Astrocyte of the cerebellum (primary cell): Measurements from ENCODE around the gene RFT1.

Source experiments
- DNase-seq: peaks from one replicate; pipeline ENCODE4 v3.0.0-alpha.2; 2011; ENCODE audit warnings: low read depth
- H3K4me3 ChIP-seq: 2 replicates; pipeline ENCODE4 v1.5.1; 2011; ENCODE audit warnings: mild to moderate bottlenecking, low read depth, low read length, moderate library complexity
- CTCF ChIP-seq: IDR thresholded peaks from 2 replicates; pipeline ENCODE4 v1.5.1; 2012; ENCODE audit warnings: low read length, low read depth, moderate library complexity, mild to moderate bottlenecking; ENCODE audit errors: missing control alignments
- in situ Hi-C: cut with HindIII; loops from 2 replicates; pipeline ENCODE4 v1.10.0; 2017; ENCODE audit warnings: low sequenced_read_pairs

Gene RFT1

GRCh38 chr3:53042651-53043050, 87.6 kb downstream of the RFT1 start:
- no peak overlapping the region for H3K4me3 ChIP-seq
- no peak for TF ChIP-seq CTCF
- DNase-seq = no peak
- in situ Hi-C loops = no loop called here

DNA sequence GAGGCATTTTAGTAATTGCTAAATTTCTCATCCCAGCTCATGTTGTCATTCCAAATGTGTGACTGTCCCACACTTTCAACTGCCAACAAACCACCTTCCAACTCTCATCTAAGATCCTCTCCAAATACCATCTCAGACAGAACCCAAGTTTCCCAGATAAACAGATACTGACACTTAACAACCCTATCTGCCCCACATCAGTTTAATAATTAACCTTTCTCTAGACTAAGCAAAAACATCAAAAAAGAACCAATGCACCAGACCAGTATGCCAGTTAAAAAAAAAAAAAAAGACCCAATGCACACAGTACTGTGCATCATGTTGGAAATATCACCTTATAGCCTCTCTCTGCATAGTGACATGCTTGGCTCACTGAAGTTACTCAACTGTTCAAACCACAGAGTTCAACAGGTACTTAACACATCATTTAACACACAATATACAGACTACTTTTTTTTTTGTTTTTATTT, 89.8 kb downstream of the RFT1 start:
- no peak for TF ChIP-seq CTCF
- H3K4me3 ChIP-seq = no peak overlapping the region
- in situ Hi-C loops = no loop called here
- DNase-seq = no peak

GRCh38 chr3:53039376-53039752, 90.9 kb downstream of the RFT1 start:
- TF ChIP-seq CTCF = no peak

GRCh38 chr3:53038679-53039375, 91.4 kb downstream of the RFT1 start:
- TF ChIP-seq CTCF = no peak
- H3K4me3 ChIP-seq = no peak overlapping the region
- in situ Hi-C loops = no loop called here
- DNase-seq = no peak

More at GRCh38 chr3:53039376-53039752, 90.9 kb downstream of the RFT1 start:
- H3K4me3 ChIP-seq = no peak overlapping the region
- DNase-seq = no peak
- in situ Hi-C loops = no loop called here
